OCI-LY3 (cell line): Measurements from ENCODE around the gene PLEKHS1.

Source experiments
- H2AFZ ChIP-seq: fragments of 200-600, 300-600 bp; shearing (Covaris generic); 2 replicates; pipeline ENCODE4 v1.6.0; 2014; ENCODE audit warnings: antibody characterized with exemption, low read depth, low read length
- H3K27ac ChIP-seq: fragments of 200-600, 300-600 bp; sonication (generic); 2 replicates; pipeline ENCODE4 v1.5.1; 2014; ENCODE audit warnings: mild to moderate bottlenecking, low read length, moderate library complexity, mixed read lengths
- H3K27me3 ChIP-seq: fragments of 200-600, 300-600 bp; sonication (generic); 2 replicates; pipeline ENCODE4 v1.6.1; 2014; ENCODE audit warnings: low read depth, low read length, mixed read lengths
- H3K36me3 ChIP-seq: fragments of 200-600, 300-600 bp; sonication (generic); replicated peaks from 2 replicates; pipeline ENCODE3; 2014; ENCODE audit warnings: low read depth, low read length, mixed read lengths
- H3K4me1 ChIP-seq: fragments of 300-600, 200-600 bp; sonication (generic); 2 replicates; pipeline ENCODE4 v1.6.1; 2014; ENCODE audit warnings: low read length, mixed read lengths
- H3K4me2 ChIP-seq: fragments of 200-600, 300-600 bp; sonication (generic); 2 replicates; pipeline ENCODE4 v1.6.1; 2014; ENCODE audit warnings: low read length, mixed read lengths
- H3K4me3 ChIP-seq: fragments of 300-600, 200-600 bp; sonication (generic); 2 replicates; pipeline ENCODE4 v1.5.1; 2014; ENCODE audit warnings: antibody characterized with exemption, mild to moderate bottlenecking, low read length, moderate library complexity
- H3K79me2 ChIP-seq: fragments of 300-600, 200-600 bp; shearing (Covaris generic); 2 replicates; pipeline ENCODE4 v1.6.1; 2014; ENCODE audit warnings: mild to moderate bottlenecking, low read length, mixed read lengths
- H3K9ac ChIP-seq: fragments of 300-600, 200-600 bp; shearing (Covaris generic); 2 replicates; pipeline ENCODE4 v1.6.0; 2014; ENCODE audit warnings: mild to moderate bottlenecking, low read length, moderate library complexity
- H3K9me3 ChIP-seq: fragments of 200-600, 300-600 bp; shearing (Covaris generic); 2 replicates; pipeline ENCODE4 v1.6.1; 2014; ENCODE audit warnings: low read length, mixed read lengths; ENCODE audit not compliant: insufficient read depth
- H4K20me1 ChIP-seq: fragments of 200-600, 300-600 bp; sonication (generic); 2 replicates; pipeline ENCODE4 v1.6.1; 2016; ENCODE audit warnings: low read length, mixed read lengths; ENCODE audit not compliant: insufficient read depth
- EZH2phosphoT487 ChIP-seq: fragments of 200-600 bp; shearing (Covaris generic); IDR thresholded peaks from 2 replicates; pipeline ENCODE4 v1.6.1; 2018; ENCODE audit warnings: antibody characterized with exemption, mixed run types, low read depth
- TF ChIP-seq, protein P1 (sequence below): fragments of 200-600, 300-600 bp; sonication (generic); IDR thresholded peaks from 2 replicates; pipeline ENCODE4 v1.5.1; 2014; ENCODE audit warnings: antibody characterized with exemption, low read length, low read depth

The PLEKHS1 gene

DNA sequence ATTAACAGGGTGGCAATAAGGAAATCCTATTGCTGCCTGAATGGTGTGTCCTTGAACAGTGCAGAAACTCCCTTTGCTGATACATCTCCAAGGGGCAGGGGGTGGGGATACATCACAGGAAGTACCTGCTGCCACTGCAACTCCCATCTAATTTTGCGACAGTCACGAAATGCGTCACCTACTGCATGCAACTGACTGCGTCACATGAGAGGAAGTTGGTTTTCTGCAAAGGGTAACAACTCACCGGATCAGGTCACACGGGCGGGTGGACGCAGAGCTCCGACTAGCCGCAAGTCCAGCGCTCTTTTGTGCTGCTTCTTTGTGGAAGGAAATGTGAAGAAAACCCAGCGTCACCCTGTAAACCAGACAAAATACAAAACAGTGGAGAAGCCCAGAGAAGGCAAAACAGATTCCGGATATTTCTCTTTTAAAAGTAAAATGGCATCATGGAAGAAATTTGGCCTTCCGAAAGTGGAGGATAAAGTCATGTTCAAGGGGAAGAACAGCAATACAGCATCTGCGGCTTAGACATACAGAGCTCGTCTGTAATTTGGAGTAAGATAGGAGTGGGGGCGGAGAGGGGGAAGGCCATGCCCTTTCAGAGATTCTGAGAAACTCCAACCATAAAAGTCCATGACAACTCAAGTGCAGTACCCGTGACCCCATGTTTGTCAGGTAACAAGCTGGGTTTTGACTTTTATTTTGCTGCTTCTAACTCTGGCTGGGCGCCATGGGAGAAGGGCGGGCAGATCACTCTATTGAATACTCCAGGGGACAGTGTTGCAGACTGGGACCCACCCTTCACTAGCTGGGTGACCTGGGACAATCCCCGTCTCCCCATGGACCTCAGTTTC lies 32.3 kb upstream of the PLEKHS1 start:
- no peak overlapping the region for H3K9ac ChIP-seq
- no peak overlapping the region for H3K27ac ChIP-seq
- no peaks in the 10 kb centered on the region for H3K9me3 ChIP-seq
- TF ChIP-seq, protein P1, sequence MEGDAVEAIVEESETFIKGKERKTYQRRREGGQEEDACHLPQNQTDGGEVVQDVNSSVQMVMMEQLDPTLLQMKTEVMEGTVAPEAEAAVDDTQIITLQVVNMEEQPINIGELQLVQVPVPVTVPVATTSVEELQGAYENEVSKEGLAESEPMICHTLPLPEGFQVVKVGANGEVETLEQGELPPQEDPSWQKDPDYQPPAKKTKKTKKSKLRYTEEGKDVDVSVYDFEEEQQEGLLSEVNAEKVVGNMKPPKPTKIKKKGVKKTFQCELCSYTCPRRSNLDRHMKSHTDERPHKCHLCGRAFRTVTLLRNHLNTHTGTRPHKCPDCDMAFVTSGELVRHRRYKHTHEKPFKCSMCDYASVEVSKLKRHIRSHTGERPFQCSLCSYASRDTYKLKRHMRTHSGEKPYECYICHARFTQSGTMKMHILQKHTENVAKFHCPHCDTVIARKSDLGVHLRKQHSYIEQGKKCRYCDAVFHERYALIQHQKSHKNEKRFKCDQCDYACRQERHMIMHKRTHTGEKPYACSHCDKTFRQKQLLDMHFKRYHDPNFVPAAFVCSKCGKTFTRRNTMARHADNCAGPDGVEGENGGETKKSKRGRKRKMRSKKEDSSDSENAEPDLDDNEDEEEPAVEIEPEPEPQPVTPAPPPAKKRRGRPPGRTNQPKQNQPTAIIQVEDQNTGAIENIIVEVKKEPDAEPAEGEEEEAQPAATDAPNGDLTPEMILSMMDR, result no peak
- TF ChIP-seq EZH2phosphoT487, result no peak
- no peak overlapping the region for H3K4me3 ChIP-seq
- peaks cover 14% of the 10 kb centered on the region for H3K4me1 ChIP-seq
- H2AFZ ChIP-seq, result no peak overlapping the region
- H3K4me2 ChIP-seq, result no peak overlapping the region
- H3K79me2 ChIP-seq, result no peaks in the 10 kb centered on the region
- H4K20me1 ChIP-seq, result peaks cover 11% of the 10 kb centered on the region
- H3K36me3 ChIP-seq, result no peaks in the 10 kb centered on the region
- H3K27me3 ChIP-seq, result peaks cover 7% of the 10 kb centered on the region; the same call in 1 of the 2 replicates

DNA sequence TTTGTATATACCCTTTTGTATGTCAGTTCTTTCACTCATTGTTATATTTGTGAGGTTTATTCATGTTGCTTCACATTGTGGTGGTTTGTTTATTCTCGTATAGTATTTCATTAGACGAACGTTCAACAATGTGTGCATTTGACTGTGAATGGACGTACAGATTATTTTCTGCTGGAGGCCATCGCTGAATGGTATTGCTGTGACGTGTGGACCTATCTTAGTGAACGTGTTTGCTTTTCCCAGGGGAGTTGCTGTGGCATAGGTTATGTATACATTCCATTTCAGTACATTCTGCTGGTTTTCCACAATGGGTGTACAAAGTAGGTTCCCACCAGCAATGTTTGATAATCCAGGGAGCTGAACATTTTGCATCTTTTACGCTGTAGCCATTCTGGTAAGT lies 31.1 kb upstream of the PLEKHS1 start:
- Histone ChIP-seq H4K20me1 (peaks cover 11% of the 10 kb centered on the region), H2AFZ (no peak overlapping the region)
- TF ChIP-seq, protein P1, result no peak
- TF ChIP-seq EZH2phosphoT487, result no peak

DNA sequence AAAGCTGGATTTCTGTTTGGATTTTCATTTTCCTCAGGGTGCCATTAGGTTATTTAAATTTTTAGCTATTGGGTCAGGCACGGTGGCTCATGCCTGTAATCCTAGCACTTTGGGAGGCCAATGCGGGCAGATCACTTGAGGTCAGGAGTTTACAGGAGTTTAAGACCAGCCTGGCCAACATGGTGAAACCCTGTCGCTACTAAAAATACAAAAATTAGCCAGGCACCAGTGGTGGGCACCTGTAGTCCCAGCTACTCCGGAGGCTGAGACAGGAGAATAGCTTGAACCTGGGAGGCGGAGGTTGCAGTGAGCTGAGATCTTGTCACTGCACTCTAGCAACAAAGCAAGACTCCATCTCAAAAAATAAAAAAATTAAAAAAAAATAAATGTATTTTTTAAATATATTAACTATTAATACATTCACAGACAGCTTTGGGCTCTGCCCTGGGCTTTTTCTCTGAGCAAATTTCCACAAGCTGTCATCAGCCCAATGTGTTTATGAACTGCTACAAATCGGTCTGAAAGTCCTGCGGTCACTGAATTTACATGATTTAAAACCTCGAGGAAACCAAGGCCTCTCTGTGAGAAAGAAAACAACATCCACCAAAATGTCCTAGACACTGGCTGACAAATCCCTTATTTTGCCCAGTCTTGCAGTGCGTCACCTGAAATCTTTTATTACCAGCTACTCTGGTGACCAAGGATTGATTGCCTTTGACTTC lies 19.2 kb upstream of the PLEKHS1 start:
- no peaks in the 10 kb centered on the region for H3K79me2 ChIP-seq
- H3K4me2 ChIP-seq, result no peak overlapping the region
- no peaks in the 10 kb centered on the region for H3K27me3 ChIP-seq
- H3K27ac ChIP-seq, result no peak overlapping the region
- no peaks in the 10 kb centered on the region for H3K9me3 ChIP-seq
- no peak overlapping the region for H2AFZ ChIP-seq
- H3K36me3 ChIP-seq, result no peaks in the 10 kb centered on the region
- TF ChIP-seq, protein P1, result no peak
- TF ChIP-seq EZH2phosphoT487, result no peak
- no peak overlapping the region for H3K9ac ChIP-seq
- H3K4me3 ChIP-seq, result no peak overlapping the region
- no peaks in the 10 kb centered on the region for H3K4me1 ChIP-seq
- H4K20me1 ChIP-seq, result no peaks in the 10 kb centered on the region

More for the DNA sequence above, 31.1 kb upstream of the PLEKHS1 start:
- H3K27me3 ChIP-seq, result peaks cover 7% of the 10 kb centered on the region; the same call in 1 of the 2 replicates
- H3K4me1 ChIP-seq, result peaks cover 14% of the 10 kb centered on the region
- no peaks in the 10 kb centered on the region for H3K79me2 ChIP-seq
- no peaks in the 10 kb centered on the region for H3K36me3 ChIP-seq
- no peak overlapping the region for H3K4me3 ChIP-seq
- H3K9ac ChIP-seq, result no peak overlapping the region
- no peaks in the 10 kb centered on the region for H3K9me3 ChIP-seq
- H3K27ac ChIP-seq, result no peak overlapping the region
- H3K4me2 ChIP-seq, result no peak overlapping the region

DNA sequence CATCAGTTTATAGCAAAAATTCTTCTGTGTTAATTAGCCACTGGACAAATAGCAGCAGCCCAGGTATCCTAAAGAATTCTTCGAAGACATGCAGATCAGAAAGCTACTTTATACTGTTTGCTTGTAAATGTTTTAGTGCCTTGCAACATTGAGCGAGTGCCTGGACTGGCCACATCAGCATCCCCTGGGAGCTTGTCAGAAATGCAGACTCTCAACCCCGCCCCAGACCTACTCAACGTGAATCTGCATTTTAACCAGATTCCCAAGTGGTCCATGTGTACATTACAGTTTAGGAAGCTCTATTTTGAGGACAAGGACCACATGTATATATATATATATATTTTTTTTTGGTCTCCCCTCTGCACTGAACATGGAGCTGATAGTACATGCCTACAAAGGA lies 18.5 kb upstream of the PLEKHS1 start:
- Histone ChIP-seq H3K9ac (no peak overlapping the region), H3K4me3 (no peak overlapping the region), H3K27me3 (no peaks in the 10 kb centered on the region), H3K4me2 (no peak overlapping the region), H3K27ac (no peak overlapping the region), H3K79me2 (no peaks in the 10 kb centered on the region), H2AFZ (no peak overlapping the region), H3K9me3 (no peaks in the 10 kb centered on the region), H3K4me1 (no peaks in the 10 kb centered on the region), H3K36me3 (no peaks in the 10 kb centered on the region), H4K20me1 (no peaks in the 10 kb centered on the region)
- TF ChIP-seq EZH2phosphoT487, result no peak
- TF ChIP-seq, protein P1, result no peak
